Skeletal muscle cell (primary cell): ENCODE results near the gene ACAD10.
"Not testable (repeated sequence)": the region's sequence is repeated elsewhere in the genome, so short reads cannot be mapped to it uniquely, and the experiment has no call there.

Experiments
- DNase-seq: peaks from one replicate; pipeline ENCODE4 v3.0.0-alpha.2; 2010; ENCODE audit warnings: low read depth
- H3K4me3 ChIP-seq: 2 replicates; pipeline ENCODE4 v1.5.1; 2011; ENCODE audit warnings: low read depth, mild to moderate bottlenecking, control low read depth, low read length, moderate library complexity

The ACAD10 gene

GRCh38 chr12:111685811-111686573 is at the start of gene ACAD10, which contains the start of gene BRAP:
Gene ACAD10, plus strand, starts transcription at chr12:111686053. Its CDS starts 6,657 bp downstream, at chr12:111692710.
Gene BRAP, minus strand, starts transcription at chr12:111685956. Its CDS starts 164 bp downstream, at chr12:111685792.
- peak; percentile 82 for DNase-seq

GRCh38 chr12:111636209-111636945 is 49.5 kb upstream of the ACAD10 start:
- peak; percentile 39 for DNase-seq
- H3K4me3 ChIP-seq = no peak overlapping the region

More at GRCh38 chr12:111685811-111686573, at the start of gene ACAD10, which contains the start of gene BRAP:
- peak within 1 kb of the TSS; percentile 98 for H3K4me3 ChIP-seq

GRCh38 chr12:111638556-111638955 is 47.3 kb upstream of the ACAD10 start:
- no peak overlapping the region for H3K4me3 ChIP-seq
- no peak for DNase-seq

- H3K4me3 ChIP-seq = no peak overlapping the region
- no peak for DNase-seq
Observed at GRCh38 chr12:111640506-111640905, 45.3 kb upstream of the ACAD10 start.

GRCh38 chr12:111642681-111643426 is 43.0 kb upstream of the ACAD10 start:
- no peak overlapping the region for H3K4me3 ChIP-seq

GRCh38 chr12:111643427-111643826 is 42.4 kb upstream of the ACAD10 start:
- no peak for DNase-seq
- H3K4me3 ChIP-seq = no peak overlapping the region

More at GRCh38 chr12:111642681-111643426, 43.0 kb upstream of the ACAD10 start:
- no peak for DNase-seq

- no peak overlapping the region for H3K4me3 ChIP-seq
- DNase-seq = no peak
Observed at GRCh38 chr12:111645433-111645832, 40.4 kb upstream of the ACAD10 start.

- no peak overlapping the region for H3K4me3 ChIP-seq
- no peak for DNase-seq
Observed at GRCh38 chr12:111650912-111651311, 34.9 kb upstream of the ACAD10 start.

GRCh38 chr12:111652530-111652929 is 33.3 kb upstream of the ACAD10 start:
- H3K4me3 ChIP-seq, DNase-seq: not testable (repeated sequence)

GRCh38 chr12:111653596-111653995 is 32.3 kb upstream of the ACAD10 start:
- no peak for DNase-seq

GRCh38 chr12:111655356-111655755 is 30.5 kb upstream of the ACAD10 start:
- no peak overlapping the region for H3K4me3 ChIP-seq
- no peak for DNase-seq

More at GRCh38 chr12:111653596-111653995, 32.3 kb upstream of the ACAD10 start:
- no peak overlapping the region for H3K4me3 ChIP-seq

GRCh38 chr12:111656016-111656415 is 29.8 kb upstream of the ACAD10 start:
- H3K4me3 ChIP-seq = no peak overlapping the region
- DNase-seq = no peak

- H3K4me3 ChIP-seq = no peak overlapping the region
- DNase-seq = no peak
Observed at GRCh38 chr12:111664499-111664898, 21.4 kb upstream of the ACAD10 start.

GRCh38 chr12:111664961-111665865 is 20.6 kb upstream of the ACAD10 start:
- H3K4me3 ChIP-seq = no peak overlapping the region
- DNase-seq = no peak

- H3K4me3 ChIP-seq = no peak overlapping the region
- no peak for DNase-seq
Observed at GRCh38 chr12:111672822-111673381, 13.0 kb upstream of the ACAD10 start.

- DNase-seq = no peak
- H3K4me3 ChIP-seq = no peak overlapping the region
Observed at GRCh38 chr12:111673503-111673902, 12.3 kb upstream of the ACAD10 start.

GRCh38 chr12:111677186-111677585 is 8.7 kb upstream of the ACAD10 start:
- no peak overlapping the region for H3K4me3 ChIP-seq
- no peak for DNase-seq

- DNase-seq = not testable (repeated sequence)
- H3K4me3 ChIP-seq = peak overlapping the region; percentile 98
Observed at GRCh38 chr12:111684485-111685198, 1.2 kb upstream of the ACAD10 start.
